Measurements from ENCODE around the gene CREB3L2.
A peak's percentile ranks its signal among the peaks of the same experiment; 100 is the strongest.

CREB3L2 gene

GRCh38 chr7:137965942-137966640 lies 35.8 kb downstream of the CREB3L2 start:
- Histone ChIP-seq H3K4me3 (no peak overlapping the region), H3K27ac (peak overlapping the region; percentile 24 to 75)
- TF ChIP-seq, protein P1, sequence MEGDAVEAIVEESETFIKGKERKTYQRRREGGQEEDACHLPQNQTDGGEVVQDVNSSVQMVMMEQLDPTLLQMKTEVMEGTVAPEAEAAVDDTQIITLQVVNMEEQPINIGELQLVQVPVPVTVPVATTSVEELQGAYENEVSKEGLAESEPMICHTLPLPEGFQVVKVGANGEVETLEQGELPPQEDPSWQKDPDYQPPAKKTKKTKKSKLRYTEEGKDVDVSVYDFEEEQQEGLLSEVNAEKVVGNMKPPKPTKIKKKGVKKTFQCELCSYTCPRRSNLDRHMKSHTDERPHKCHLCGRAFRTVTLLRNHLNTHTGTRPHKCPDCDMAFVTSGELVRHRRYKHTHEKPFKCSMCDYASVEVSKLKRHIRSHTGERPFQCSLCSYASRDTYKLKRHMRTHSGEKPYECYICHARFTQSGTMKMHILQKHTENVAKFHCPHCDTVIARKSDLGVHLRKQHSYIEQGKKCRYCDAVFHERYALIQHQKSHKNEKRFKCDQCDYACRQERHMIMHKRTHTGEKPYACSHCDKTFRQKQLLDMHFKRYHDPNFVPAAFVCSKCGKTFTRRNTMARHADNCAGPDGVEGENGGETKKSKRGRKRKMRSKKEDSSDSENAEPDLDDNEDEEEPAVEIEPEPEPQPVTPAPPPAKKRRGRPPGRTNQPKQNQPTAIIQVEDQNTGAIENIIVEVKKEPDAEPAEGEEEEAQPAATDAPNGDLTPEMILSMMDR (IDR thresholded peaks at IDR 0.05), result no peak

GRCh38 chr7:137964824-137965545 lies 36.9 kb downstream of the CREB3L2 start:
- Histone ChIP-seq H3K4me3 (no peak overlapping the region), H3K27ac (peak overlapping the region in 1 of 2 donors; percentile 24)
- TF ChIP-seq, protein P1 (IDR thresholded peaks at IDR 0.05), result no peak
- no peak for DNase-seq (ENCODE audit: low spot score)

More at GRCh38 chr7:137965942-137966640, 35.8 kb downstream of the CREB3L2 start:
- DNase-seq (ENCODE audit: low spot score), result no peak

- Histone ChIP-seq H3K27ac (peak overlapping the region; percentile 5 to 42), H3K4me3 (no peak overlapping the region)
- TF ChIP-seq, protein P1 (IDR thresholded peaks at IDR 0.05), result no peak
- no peak for DNase-seq (ENCODE audit: low spot score)
Measured at GRCh38 chr7:137962875-137963507, 38.9 kb downstream of the CREB3L2 start.

DNA sequence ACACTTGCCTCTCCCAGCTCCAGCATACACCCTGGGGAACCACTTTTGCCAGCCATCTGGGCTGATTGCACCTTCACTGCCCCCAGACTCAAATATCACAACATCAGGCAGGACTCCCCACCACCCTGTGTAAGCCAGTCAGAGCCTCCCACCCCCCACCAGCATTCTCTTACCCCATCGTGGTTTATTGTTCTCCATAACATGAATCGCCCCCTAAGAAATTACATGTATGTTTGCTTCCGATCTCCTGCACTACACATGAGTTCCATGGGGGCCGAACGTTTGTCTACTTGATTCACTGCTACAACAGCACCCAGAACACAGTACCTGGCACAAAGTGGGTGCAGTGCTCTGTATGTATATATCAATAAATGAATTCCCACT lies 39.4 kb downstream of the CREB3L2 start:
- Histone ChIP-seq H3K4me3 (no peak overlapping the region), H3K27ac (peak overlapping the region in 1 of 2 donors; percentile 42)
- no peak for DNase-seq (ENCODE audit: low spot score)
- TF ChIP-seq, protein P1 (IDR thresholded peaks at IDR 0.05), result no peak

- peak overlapping the region in 1 of 2 donors; percentile 42 for H3K27ac ChIP-seq
Measured at GRCh38 chr7:137961200-137962177, 40.4 kb downstream of the CREB3L2 start.

GRCh38 chr7:137960020-137960419 lies 41.9 kb downstream of the CREB3L2 start:
- TF ChIP-seq, protein P1 (IDR thresholded peaks at IDR 0.05), result no peak
- no peak for DNase-seq (ENCODE audit: low spot score)
- H3K27ac ChIP-seq, result no peak overlapping the region

More at GRCh38 chr7:137961200-137962177, 40.4 kb downstream of the CREB3L2 start:
- DNase-seq (ENCODE audit: low spot score), result no peak
- TF ChIP-seq, protein P1 (IDR thresholded peaks at IDR 0.05), result no peak
- no peak overlapping the region for H3K4me3 ChIP-seq

More at GRCh38 chr7:137960020-137960419, 41.9 kb downstream of the CREB3L2 start:
- no peak overlapping the region for H3K4me3 ChIP-seq
